Smooth muscle cell (in vitro differentiated cells): ENCODE measurements around the gene GPHN. TPM values are rescaled to one million over a fixed set of nuclear protein-coding genes. Genes with fewer than 3 reads are reported as not detected.
"Not testable (repeated sequence)": the region's sequence is repeated elsewhere in the genome, so short reads cannot be mapped to it uniquely, and the experiment has no call there.

ENCODE experiments used
- DNase-seq: peaks from one replicate; lab custom pipeline; 2025; ENCODE audit not compliant: unreplicated experiment; lab: John Stamatoyannopoulos, UW
- H2AFZ ChIP-seq: fragments of 200-600 bp; sonication (generic); 2 replicates; pipeline ENCODE4 v1.6.0; 2016; ENCODE audit warnings: antibody characterized with exemption, low read depth, mild to moderate bottlenecking
- H3F3A ChIP-seq: fragments of 200-600 bp; sonication (generic); 2 replicates; pipeline ENCODE4 v1.6.0; 2017; ENCODE audit warnings: antibody characterized with exemption, low read depth
- H3K27ac ChIP-seq: fragments of 200-600 bp; sonication (generic); 2 replicates; pipeline ENCODE4 v1.5.1; 2016; ENCODE audit warnings: low read depth, mild to moderate bottlenecking
- H3K27me3 ChIP-seq: fragments of 200-600 bp; sonication (generic); 2 replicates; pipeline ENCODE4 v1.6.1; 2016; ENCODE audit warnings: low read depth, mild to moderate bottlenecking
- H3K36me3 ChIP-seq: fragments of 200-600 bp; sonication (generic); 2 replicates; pipeline ENCODE4 v1.5.1; 2016; ENCODE audit warnings: low read depth
- H3K4me1 ChIP-seq: fragments of 200-600 bp; sonication (generic); 2 replicates; pipeline ENCODE4 v1.5.1; 2016; ENCODE audit warnings: low read depth
- H3K4me2 ChIP-seq: fragments of 200-600 bp; sonication (generic); 2 replicates; pipeline ENCODE4 v1.6.0; 2016; ENCODE audit warnings: mild to moderate bottlenecking
- H3K4me3 ChIP-seq: fragments of 200-600 bp; sonication (generic); 2 replicates; pipeline ENCODE4 v1.5.1; 2016; ENCODE audit warnings: mild to moderate bottlenecking
- H3K79me2 ChIP-seq: fragments of 200-600 bp; sonication (generic); 2 replicates; pipeline ENCODE4 v1.6.0; 2016; ENCODE audit warnings: low read depth, mild to moderate bottlenecking
- H3K9ac ChIP-seq: fragments of 200-600 bp; sonication (generic); 2 replicates; pipeline ENCODE4 v1.6.0; 2016; ENCODE audit warnings: low read depth
- H3K9me3 ChIP-seq: fragments of 200-600 bp; sonication (generic); replicated peaks from 2 replicates; pipeline ENCODE4 v1.5.1; 2016; ENCODE audit warnings: low read depth
- H4K20me1 ChIP-seq: fragments of 200-600 bp; sonication (generic); 2 replicates; pipeline ENCODE4 v1.6.0; 2016; ENCODE audit warnings: low read depth
- WGBS: methylation state at CpG from one replicate; pipeline ENCODE4 v1.1.7; 2016; ENCODE audit warnings: low lambda C conversion rate; 5-methylcytosine and 5-hydroxymethylcytosine counted together
- polyA plus RNA-seq: library from polyadenylated mRNA; unstranded; fragments of >200 nt; fragmentation: Nextera tagmentation; extraction: Ambion mirVana; gene quantifications from 2 replicates; pipeline ENCODE4 v1.2.1, GENCODE V29; 2016
- total RNA-seq: library from RNA; depleted of rRNA; stranded (reverse); fragments of >200 nt; gene quantifications from 2 replicates; pipeline ENCODE4 v1.2.3, GENCODE V29; 2014
- TF ChIP-seq, protein P1 (sequence below): fragments of 200-600 bp; sonication (generic); IDR thresholded peaks from 2 replicates; pipeline ENCODE4 v1.5.1; 2017; ENCODE audit warnings: borderline replicate concordance, mild to moderate bottlenecking, antibody characterized with exemption; ENCODE audit not compliant: insufficient read depth, poor library complexity, severe bottlenecking

GPHN gene
- total and polyA plus RNA-seq, 2 experiments from 2014 or later, result 8.6 to 18.9 TPM

DNA sequence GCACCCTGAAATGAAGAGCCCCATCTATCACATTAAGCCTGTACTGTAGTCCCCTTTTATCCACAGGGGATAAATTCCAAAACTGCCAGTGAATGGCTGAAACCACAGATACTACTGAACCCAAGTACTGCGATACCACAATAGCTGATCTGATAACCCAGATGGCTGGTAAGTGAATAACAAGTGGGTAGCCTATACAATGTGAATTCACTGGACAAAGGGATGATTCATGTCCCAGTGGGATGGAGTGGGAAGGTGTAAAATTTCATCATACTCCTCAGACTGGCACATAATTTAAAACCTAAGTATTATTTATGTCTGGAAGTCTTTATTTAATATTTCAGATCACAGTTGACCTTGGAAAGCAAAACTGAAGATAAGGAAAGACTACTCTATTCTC is 201.3 kb downstream of the GPHN start:
- Histone ChIP-seq H3K9me3 (no peaks in the 10 kb centered on the region), H3K79me2 (no peaks in the 10 kb centered on the region), H3K27me3 (no peaks in the 10 kb centered on the region), H2AFZ (no peak overlapping the region), H3K4me3 (no peak overlapping the region), H3K4me2 (no peak overlapping the region), H3K4me1 (no peaks in the 10 kb centered on the region), H4K20me1 (no peaks in the 10 kb centered on the region), H3K9ac (no peak overlapping the region), H3F3A (no peaks in the 10 kb centered on the region), H3K36me3 (no peaks in the 10 kb centered on the region), H3K27ac (no peak overlapping the region)
- TF ChIP-seq, protein P1, sequence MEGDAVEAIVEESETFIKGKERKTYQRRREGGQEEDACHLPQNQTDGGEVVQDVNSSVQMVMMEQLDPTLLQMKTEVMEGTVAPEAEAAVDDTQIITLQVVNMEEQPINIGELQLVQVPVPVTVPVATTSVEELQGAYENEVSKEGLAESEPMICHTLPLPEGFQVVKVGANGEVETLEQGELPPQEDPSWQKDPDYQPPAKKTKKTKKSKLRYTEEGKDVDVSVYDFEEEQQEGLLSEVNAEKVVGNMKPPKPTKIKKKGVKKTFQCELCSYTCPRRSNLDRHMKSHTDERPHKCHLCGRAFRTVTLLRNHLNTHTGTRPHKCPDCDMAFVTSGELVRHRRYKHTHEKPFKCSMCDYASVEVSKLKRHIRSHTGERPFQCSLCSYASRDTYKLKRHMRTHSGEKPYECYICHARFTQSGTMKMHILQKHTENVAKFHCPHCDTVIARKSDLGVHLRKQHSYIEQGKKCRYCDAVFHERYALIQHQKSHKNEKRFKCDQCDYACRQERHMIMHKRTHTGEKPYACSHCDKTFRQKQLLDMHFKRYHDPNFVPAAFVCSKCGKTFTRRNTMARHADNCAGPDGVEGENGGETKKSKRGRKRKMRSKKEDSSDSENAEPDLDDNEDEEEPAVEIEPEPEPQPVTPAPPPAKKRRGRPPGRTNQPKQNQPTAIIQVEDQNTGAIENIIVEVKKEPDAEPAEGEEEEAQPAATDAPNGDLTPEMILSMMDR, result no peak
- 81% methylated on average over 1 of the region's 1 CpG for WGBS
- no peak for DNase-seq

DNA sequence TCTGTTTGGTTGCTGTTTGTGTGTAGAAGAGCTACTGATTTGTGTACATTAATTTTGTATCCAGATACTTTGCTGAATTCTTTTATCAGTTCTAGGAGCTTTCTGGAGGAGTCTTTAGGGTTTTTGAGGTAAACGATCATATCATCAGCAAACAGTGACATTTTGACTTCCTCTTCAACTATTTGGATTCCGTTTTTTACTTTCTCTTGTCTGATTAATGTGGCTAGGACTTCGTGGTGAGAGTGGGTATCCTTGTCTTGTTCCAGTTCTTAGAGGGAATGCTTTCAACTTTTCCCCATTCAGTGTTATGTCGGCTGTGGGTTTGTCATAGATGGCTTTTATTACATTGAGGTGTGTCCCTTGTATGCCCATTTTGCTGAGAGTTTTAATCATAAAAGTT is 206.3 kb downstream of the GPHN start:
- H3K4me1 ChIP-seq, H4K20me1 ChIP-seq, DNase-seq, H2AFZ ChIP-seq, H3F3A ChIP-seq, H3K79me2 ChIP-seq, H3K9ac ChIP-seq, H3K36me3 ChIP-seq, H3K27ac ChIP-seq, H3K4me2 ChIP-seq, H3K27me3 ChIP-seq, H3K4me3 ChIP-seq, H3K9me3 ChIP-seq: not testable (repeated sequence)
- 90% methylated on average over 4 of the region's 4 CpGs for WGBS

DNA sequence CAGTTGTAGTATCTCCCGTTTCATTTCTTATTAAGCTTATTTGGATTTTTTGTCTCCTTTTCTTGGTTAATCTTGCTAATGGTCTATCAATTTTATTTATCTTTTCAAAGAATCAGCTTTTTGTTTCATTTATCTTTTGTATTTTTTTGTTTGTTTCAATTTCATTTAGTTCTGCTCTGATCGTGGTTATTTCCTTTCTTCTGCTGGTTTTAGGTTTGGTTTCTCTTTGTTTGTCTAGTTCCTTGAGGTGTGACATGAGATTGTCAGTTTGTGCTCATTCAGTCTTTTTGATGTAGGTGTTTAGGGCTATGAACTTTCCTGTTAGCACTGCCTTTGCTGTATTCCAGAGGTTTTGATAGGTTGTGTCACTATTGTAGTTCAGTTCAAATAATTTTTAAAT is 207.4 kb downstream of the GPHN start:
- not testable (repeated sequence) for H3K79me2 ChIP-seq, H4K20me1 ChIP-seq, H3K27me3 ChIP-seq, H3K27ac ChIP-seq, H3F3A ChIP-seq, H3K4me1 ChIP-seq, H3K36me3 ChIP-seq, H3K9ac ChIP-seq, H3K4me3 ChIP-seq, H2AFZ ChIP-seq, H3K4me2 ChIP-seq, H3K9me3 ChIP-seq, DNase-seq
- WGBS, result 93% methylated on average over 2 of the region's 2 CpGs

DNA sequence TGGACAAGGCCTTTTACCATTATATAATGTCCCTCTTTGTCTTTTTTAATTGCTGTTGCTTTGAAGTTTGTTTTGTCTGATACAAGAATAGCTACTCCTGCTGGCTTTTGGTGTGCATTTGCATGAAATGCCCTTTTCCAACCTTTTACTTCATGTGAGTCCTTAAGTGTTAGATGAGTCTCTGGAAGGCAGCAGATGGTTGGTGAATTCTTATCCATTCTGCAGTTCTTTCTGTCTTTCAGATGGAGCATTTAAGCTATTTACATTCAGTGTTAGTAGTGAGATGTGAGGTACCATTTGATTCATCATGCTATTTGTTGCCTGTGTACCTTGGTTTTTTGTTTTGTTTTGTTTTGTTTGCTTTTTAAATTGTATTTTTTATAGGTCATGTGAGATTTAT is 208.3 kb downstream of the GPHN start:
- Histone ChIP-seq H3K27ac (no peak overlapping the region), H3K27me3 (no peaks in the 10 kb centered on the region), H3F3A (no peaks in the 10 kb centered on the region), H3K79me2 (no peaks in the 10 kb centered on the region), H3K4me1 (no peaks in the 10 kb centered on the region), H3K9ac (no peak overlapping the region), H3K4me2 (no peak overlapping the region), H3K4me3 (no peak overlapping the region), H2AFZ (no peak overlapping the region), H3K36me3 (no peaks in the 10 kb centered on the region), H3K9me3 (no peaks in the 10 kb centered on the region), H4K20me1 (no peaks in the 10 kb centered on the region)
- DNase-seq, result no peak
- TF ChIP-seq, protein P1, result no peak

DNA sequence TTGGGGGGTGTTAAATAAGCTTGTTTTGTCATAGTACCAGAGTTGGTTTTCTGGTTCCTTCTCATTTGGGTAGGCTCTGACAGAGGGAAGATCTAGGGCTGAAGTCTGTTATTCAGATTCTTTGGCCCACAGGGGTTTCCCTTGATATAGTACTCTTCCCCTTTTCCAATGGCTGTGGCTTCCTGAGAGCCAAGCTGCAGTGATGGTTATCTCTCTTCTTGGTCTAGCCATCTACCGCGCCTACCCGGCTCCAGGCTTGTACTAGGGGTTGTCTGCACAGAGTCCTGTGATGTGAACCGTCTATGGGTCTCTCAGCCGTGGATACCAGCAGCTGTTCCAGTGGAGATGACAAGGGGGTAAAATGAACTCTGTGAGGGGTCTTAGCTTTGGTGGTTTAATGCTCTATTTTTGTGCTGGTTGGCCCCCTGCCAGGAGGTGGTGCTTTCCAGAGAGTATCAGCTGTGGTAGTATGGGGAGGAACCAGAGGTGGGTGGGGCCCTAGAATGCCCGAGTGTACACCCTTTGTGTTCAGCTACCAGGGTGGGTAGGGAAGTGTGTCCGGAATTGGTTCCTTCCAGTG is 209.7 kb downstream of the GPHN start:
- no peak overlapping the region for H3K4me3 ChIP-seq
- TF ChIP-seq, protein P1, result no peak
- no peaks in the 10 kb centered on the region for H3F3A ChIP-seq
- no peak overlapping the region for H3K27ac ChIP-seq
- H3K79me2 ChIP-seq, result no peaks in the 10 kb centered on the region
- no peak overlapping the region for H3K4me2 ChIP-seq
- no peaks in the 10 kb centered on the region for H3K4me1 ChIP-seq
- no peaks in the 10 kb centered on the region for H3K36me3 ChIP-seq
- no peaks in the 10 kb centered on the region for H3K27me3 ChIP-seq
- WGBS, result 96% methylated on average over 7 of the region's 7 CpGs
- DNase-seq, result no peak
- H4K20me1 ChIP-seq, result no peaks in the 10 kb centered on the region
- H3K9ac ChIP-seq, result no peak overlapping the region
- H2AFZ ChIP-seq, result no peak overlapping the region
- H3K9me3 ChIP-seq, result no peaks in the 10 kb centered on the region
